Activated CD4-positive, alpha-beta T cell treated with anti-CD3 and anti-CD28 coated beads, Interleukin-2, amount 50 U/mL, for 48 hours (primary cell): ENCODE data around the gene PHF21B.
"Not testable (repeated sequence)": the region's sequence is repeated elsewhere in the genome, so short reads cannot be mapped to it uniquely, and the experiment has no call there.

Experiments used
- DNase-seq, 2 experiments: peaks; one replicate each; pipeline ENCODE4 v3.0.0-alpha.2; 2020

The PHF21B gene

GRCh38 chr22:44988671-44989070, 21.1 kb downstream of the PHF21B start:
- DNase-seq = no peak

GRCh38 chr22:44986926-44987325, 22.9 kb downstream of the PHF21B start:
- no peak for DNase-seq

- no peak for DNase-seq
Measured at GRCh38 chr22:44985906-44986527, 23.8 kb downstream of the PHF21B start.

- DNase-seq = no peak
Measured at GRCh38 chr22:44983878-44984482, 25.8 kb downstream of the PHF21B start.

- DNase-seq = no peak
Measured at GRCh38 chr22:44982445-44982844, 27.4 kb downstream of the PHF21B start.

- DNase-seq = no peak
Measured at GRCh38 chr22:44981857-44982256, 27.9 kb downstream of the PHF21B start.

GRCh38 chr22:44979154-44979553, 30.7 kb downstream of the PHF21B start:
- DNase-seq = no peak

- peak; percentile 84 to 86 for DNase-seq
Measured at GRCh38 chr22:44975427-44976262, 34.2 kb downstream of the PHF21B start.

GRCh38 chr22:44974454-44974853, 35.4 kb downstream of the PHF21B start:
- no peak for DNase-seq

GRCh38 chr22:44973829-44974228, 36.0 kb downstream of the PHF21B start:
- DNase-seq = no peak

- peak; percentile 36 to 44 for DNase-seq
Measured at GRCh38 chr22:44972363-44973083, 37.3 kb downstream of the PHF21B start.

GRCh38 chr22:44971651-44972362, 38.0 kb downstream of the PHF21B start:
- DNase-seq = peak in 1 of 2 experiments; percentile 11

GRCh38 chr22:44970291-44970690, 39.5 kb downstream of the PHF21B start:
- DNase-seq = no peak

- no peak for DNase-seq
Measured at GRCh38 chr22:44969817-44970216, 40.0 kb downstream of the PHF21B start.

GRCh38 chr22:44968736-44969135, 41.1 kb downstream of the PHF21B start:
- DNase-seq = no peak

- DNase-seq = no peak
Measured at GRCh38 chr22:44965171-44965570, 44.6 kb downstream of the PHF21B start.

- DNase-seq = no peak
Measured at GRCh38 chr22:44964722-44965078, 45.1 kb downstream of the PHF21B start.

- no peak for DNase-seq
Measured at GRCh38 chr22:44963832-44964721, 45.7 kb downstream of the PHF21B start.

GRCh38 chr22:44962741-44963454, 46.9 kb downstream of the PHF21B start:
- DNase-seq = no peak

GRCh38 chr22:44961682-44962081, 48.1 kb downstream of the PHF21B start:
- DNase-seq = not testable (repeated sequence)
